Activated CD8-positive, alpha-beta T cell treated with anti-CD3 and anti-CD28 coated beads for 36 hours (primary cell): ENCODE results near the gene SERP2. TPM values are rescaled to one million over a fixed set of nuclear protein-coding genes. Genes with fewer than 3 reads are reported as not detected.

ENCODE experiments used
- ATAC-seq: fragments of 200-7000 bp; cut with Tn5 transposase; one replicate; pipeline ENCODE4 v1.10.0; 2021; ENCODE audit warnings: mild to moderate bottlenecking, moderate library complexity
- CTCF ChIA-PET: fragments of 350-600 bp; sonication (Branson Sonifier 250); formaldehyde crosslinking; loops from one replicate; lab custom pipeline; 2021; ENCODE audit warnings: antibody characterized with exemption; lab: Charles Lee
- POLR2A ChIA-PET: fragments of 350-600 bp; sonication (Branson Sonifier 250); formaldehyde crosslinking; loops from one replicate; lab custom pipeline; 2021; ENCODE audit warnings: antibody characterized with exemption; lab: Charles Lee
- DNase-seq: peaks from one replicate; pipeline ENCODE4 v3.0.0-alpha.2; 2020
- H3K27ac Mint-ChIP-seq: one replicate; pipeline ENCODE4 v1.8.0; 2021; ENCODE audit warnings: mild to moderate bottlenecking, mixed read lengths
- H3K27me3 Mint-ChIP-seq: one replicate; pipeline ENCODE4 v1.8.0; 2021; ENCODE audit warnings: mixed read lengths
- H3K36me3 Mint-ChIP-seq: one replicate; pipeline ENCODE4 v1.8.0; 2021; ENCODE audit warnings: low read depth, mixed read lengths
- H3K4me1 Mint-ChIP-seq: one replicate; pipeline ENCODE4 v1.8.0; 2021; ENCODE audit warnings: low read depth, mixed read lengths
- H3K4me3 Mint-ChIP-seq: one replicate; pipeline ENCODE4 v1.8.0; 2021; ENCODE audit warnings: mild to moderate bottlenecking, moderate library complexity, mixed read lengths
- H3K9me3 Mint-ChIP-seq: one replicate; pipeline ENCODE4 v1.8.0; 2021; ENCODE audit warnings: mixed read lengths
- intact Hi-C: fragments of 100-400 bp; cut with micrococcal nuclease; formaldehyde crosslinking; loops from one replicate; pipeline ENCODE4 v1.10.0; 2022
- total RNA-seq, 2 experiments: library from RNA; stranded (reverse); gene quantifications; one replicate each; pipeline ENCODE4 v1.2.3, GENCODE V29; 2021
- TF ChIP-seq, protein P1 (sequence below): fragments of 200-600 bp; IDR thresholded peaks from one replicate; pipeline ENCODE4 v1.8.0; 2022; ENCODE audit warnings: antibody characterized with exemption, mild to moderate bottlenecking

The SERP2 gene
- total RNA-seq, 2 experiments from 2014 or later = 0.63 to 1.1 TPM

DNA sequence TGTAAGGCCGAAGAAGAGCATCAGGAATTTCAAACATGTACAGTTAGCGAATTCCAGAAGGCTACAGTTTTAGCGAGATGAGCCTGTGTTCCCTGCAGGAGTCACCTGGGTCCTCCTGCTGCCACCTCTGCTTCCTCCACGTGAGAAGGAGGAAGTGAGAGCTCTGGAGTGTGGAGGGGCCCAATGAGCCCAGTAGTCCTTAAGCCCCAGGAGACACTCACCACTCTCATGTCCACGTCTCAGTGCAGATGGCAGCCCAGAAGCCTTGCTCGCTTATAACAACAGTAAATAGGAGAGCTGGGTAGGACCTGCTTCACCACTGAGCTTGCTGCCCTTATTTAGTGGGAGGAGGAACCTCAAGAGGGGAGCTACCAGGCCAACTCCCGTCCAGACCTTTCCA, 44.3 kb downstream of the SERP2 start:
- Mint-ChIP-seq H3K4me1 (no peaks in the 10 kb centered on the region), H3K27me3 (peaks cover 4% of the 10 kb centered on the region), H3K36me3 (no peaks in the 10 kb centered on the region), H3K9me3 (no peaks in the 10 kb centered on the region), H3K27ac (no peak overlapping the region), H3K4me3 (no peak overlapping the region)
- ATAC-seq (no peak), DNase-seq (no peak)
- ChIA-PET POLR2A (no interaction called here), CTCF (no interaction called here)
- TF ChIP-seq, protein P1, sequence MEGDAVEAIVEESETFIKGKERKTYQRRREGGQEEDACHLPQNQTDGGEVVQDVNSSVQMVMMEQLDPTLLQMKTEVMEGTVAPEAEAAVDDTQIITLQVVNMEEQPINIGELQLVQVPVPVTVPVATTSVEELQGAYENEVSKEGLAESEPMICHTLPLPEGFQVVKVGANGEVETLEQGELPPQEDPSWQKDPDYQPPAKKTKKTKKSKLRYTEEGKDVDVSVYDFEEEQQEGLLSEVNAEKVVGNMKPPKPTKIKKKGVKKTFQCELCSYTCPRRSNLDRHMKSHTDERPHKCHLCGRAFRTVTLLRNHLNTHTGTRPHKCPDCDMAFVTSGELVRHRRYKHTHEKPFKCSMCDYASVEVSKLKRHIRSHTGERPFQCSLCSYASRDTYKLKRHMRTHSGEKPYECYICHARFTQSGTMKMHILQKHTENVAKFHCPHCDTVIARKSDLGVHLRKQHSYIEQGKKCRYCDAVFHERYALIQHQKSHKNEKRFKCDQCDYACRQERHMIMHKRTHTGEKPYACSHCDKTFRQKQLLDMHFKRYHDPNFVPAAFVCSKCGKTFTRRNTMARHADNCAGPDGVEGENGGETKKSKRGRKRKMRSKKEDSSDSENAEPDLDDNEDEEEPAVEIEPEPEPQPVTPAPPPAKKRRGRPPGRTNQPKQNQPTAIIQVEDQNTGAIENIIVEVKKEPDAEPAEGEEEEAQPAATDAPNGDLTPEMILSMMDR = no peak
- intact Hi-C loops = no loop called here

DNA sequence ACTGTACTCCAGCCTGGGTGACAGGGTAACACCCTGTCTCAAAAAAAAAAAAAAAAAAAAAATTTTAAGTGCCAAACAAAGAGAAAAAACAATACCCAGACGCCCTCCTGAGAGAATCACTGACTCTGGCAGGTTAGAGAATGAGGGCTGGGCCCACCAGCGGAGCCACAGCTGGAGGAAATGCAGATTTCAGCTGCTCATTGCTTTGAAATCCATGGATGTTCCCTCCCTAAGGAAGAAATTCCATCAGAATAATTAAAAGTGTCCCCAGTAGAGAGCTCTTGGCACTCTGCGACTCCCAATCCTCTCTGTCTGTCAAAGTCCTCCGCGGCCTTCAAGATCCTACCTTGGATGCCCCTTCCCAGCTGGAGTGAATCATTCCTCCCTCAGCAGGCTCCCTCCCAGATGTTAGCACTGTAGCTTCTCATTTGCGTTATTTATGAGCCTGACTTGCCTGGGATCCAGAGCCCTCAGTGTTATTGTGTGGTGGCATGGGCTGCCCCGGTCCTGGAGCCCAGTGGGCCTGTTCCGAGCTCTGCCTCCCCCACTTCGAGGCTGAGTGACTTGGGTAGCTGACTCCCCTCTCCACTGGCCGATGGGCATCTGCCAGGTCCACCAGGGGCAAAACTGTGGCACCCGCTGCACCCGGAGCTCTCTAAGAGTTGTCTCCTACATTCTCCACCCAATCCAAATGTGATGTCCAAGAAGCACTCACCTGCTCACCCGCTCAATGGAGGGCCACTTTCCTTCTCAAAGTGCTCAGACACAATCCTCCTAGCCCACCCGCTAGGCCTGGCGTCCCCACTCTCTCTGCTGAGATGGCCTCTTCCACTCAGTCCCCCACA, 47.0 kb downstream of the SERP2 start:
- H3K27me3 Mint-ChIP-seq = peaks cover 9% of the 10 kb centered on the region
- ChIA-PET POLR2A (interaction anchor here (0.7 kb wide), 1 partner anchor 285 kb away, joined by 3 read pairs; no protein-coding TSS in a partner anchor), CTCF (interaction anchor here (1.2 kb wide), 2 partner anchors 15 to 376 kb away, joined by 3 read pairs; no protein-coding TSS in a partner anchor)
- no peaks in the 10 kb centered on the region for H3K9me3 Mint-ChIP-seq
- no peaks in the 10 kb centered on the region for H3K4me1 Mint-ChIP-seq
- H3K36me3 Mint-ChIP-seq = no peaks in the 10 kb centered on the region
- no peak overlapping the region for H3K4me3 Mint-ChIP-seq
- no peak overlapping the region for H3K27ac Mint-ChIP-seq
- no peak for ATAC-seq
- no peak for DNase-seq
- intact Hi-C loops = no loop called here
- TF ChIP-seq, protein P1 = no peak

DNA sequence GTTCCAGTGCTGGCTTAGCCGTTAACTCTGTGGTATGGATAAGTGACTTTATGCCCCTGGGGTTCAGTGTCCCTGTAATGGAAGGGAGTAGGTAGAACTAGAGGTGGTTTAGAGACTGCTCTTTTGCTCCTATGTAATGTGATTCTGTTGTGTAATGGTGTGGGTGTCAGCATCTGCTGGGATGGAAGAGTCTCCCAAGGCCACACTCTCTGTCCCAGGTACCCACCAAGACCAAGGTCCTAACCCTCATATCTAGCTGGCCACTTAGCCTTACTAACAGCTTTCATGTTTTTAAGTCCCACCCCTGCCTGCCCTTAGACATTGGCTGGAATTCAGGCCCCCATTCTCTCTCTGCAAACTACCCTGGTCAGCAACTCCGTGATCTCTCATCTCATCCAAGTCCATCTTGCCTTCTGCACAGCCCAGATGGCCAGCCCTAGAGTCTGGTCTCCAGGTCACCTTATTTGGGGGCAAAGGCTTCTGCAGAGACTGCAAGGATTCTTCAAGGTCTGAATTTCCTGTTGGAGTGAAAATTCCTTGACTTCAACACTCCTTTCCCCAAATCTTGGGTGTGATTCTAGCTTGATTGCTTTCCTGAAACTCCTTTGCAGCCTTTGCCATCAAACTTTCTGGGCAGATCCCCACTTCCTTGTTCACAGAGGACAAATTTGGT, 48.4 kb downstream of the SERP2 start:
- CTCF ChIA-PET = no interaction called here
- Mint-ChIP-seq H3K4me1 (no peaks in the 10 kb centered on the region), H3K27me3 (peaks cover 9% of the 10 kb centered on the region), H3K9me3 (no peaks in the 10 kb centered on the region), H3K4me3 (no peak overlapping the region), H3K27ac (no peak overlapping the region), H3K36me3 (no peaks in the 10 kb centered on the region)
- DNase-seq = no peak
- intact Hi-C loops = no loop called here
- ATAC-seq = no peak
- TF ChIP-seq, protein P1 = no peak
- POLR2A ChIA-PET = no interaction called here

DNA sequence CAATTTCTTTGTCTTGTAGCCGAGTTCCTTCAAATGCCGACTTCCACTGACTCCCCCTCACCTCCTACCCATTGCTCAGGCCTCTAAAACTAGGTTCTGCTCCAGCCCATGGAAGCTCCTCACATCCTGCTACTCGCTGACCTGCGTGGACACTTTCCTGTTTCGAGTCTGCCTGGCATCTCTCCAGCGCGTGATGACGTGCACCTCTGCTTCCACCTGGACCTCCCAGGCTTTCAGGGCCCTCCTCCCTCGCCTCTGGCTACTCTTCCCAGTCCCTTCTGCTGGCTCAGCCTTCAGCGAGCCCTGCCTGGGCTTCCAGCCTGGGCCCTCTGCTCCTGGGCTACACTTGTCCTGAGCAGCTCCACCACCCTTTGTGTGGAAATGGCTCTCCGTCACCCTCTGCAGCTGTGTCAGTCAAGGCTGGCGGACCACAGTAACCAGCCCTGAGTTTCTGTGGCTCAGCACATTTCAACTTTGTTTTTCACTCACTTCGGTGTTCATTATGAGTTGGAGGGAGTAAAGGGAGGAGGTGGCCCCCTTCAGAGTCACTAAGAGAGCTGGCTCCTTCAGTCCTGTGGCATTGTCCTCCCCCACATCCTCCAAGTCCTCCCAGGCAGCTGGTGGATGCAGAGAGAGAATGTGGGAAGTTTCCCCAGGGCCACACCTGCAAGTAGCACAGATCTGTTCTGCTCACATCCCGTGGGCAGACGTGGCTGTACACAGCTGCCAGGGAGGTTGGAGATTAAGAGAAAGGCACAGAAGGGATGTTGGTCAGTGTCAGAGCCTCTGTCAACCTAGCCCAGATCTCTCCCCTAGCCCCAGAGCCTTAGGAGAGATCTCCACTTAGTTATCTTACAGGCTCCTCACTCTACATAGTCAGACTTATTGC, 49.4 kb downstream of the SERP2 start:
- Mint-ChIP-seq H3K4me3 (no peak overlapping the region), H3K27ac (no peak overlapping the region), H3K4me1 (no peaks in the 10 kb centered on the region), H3K36me3 (no peaks in the 10 kb centered on the region), H3K9me3 (no peaks in the 10 kb centered on the region), H3K27me3 (peaks cover 9% of the 10 kb centered on the region)
- POLR2A ChIA-PET = no interaction called here
- DNase-seq (no peak), ATAC-seq (no peak)
- TF ChIP-seq, protein P1 = no peak
- CTCF ChIA-PET = interaction anchor here (0.8 kb wide), 1 partner anchor 518 kb away, joined by 3 read pairs; no protein-coding TSS in a partner anchor
- intact Hi-C loops = no loop called here
